HG03457 (cell line): ENCODE data around the gene ATP9A.
"Not testable (repeated sequence)": the region's sequence is repeated elsewhere in the genome, so short reads cannot be mapped to it uniquely, and the experiment has no call there.

ENCODE experiments used
- ATAC-seq: cut with Tn5 transposase; IDR thresholded peaks from one replicate; pipeline ENCODE4 v1.9.1; 2021; ENCODE audit warnings: moderate number of reproducible peaks; ENCODE audit not compliant: unreplicated experiment

The ATP9A gene

GRCh38 chr20:51581571-51581970, 186.6 kb downstream of the ATP9A start:
- no peak for ATAC-seq

- ATAC-seq: no peak
Measured at GRCh38 chr20:51579137-51579536, 189.1 kb downstream of the ATP9A start.

GRCh38 chr20:51578145-51578459, 190.1 kb downstream of the ATP9A start:
- ATAC-seq: no peak

- no peak for ATAC-seq
Measured at GRCh38 chr20:51577432-51578144, 190.6 kb downstream of the ATP9A start.

- no peak for ATAC-seq
Measured at GRCh38 chr20:51575486-51575885, 192.7 kb downstream of the ATP9A start.

- ATAC-seq: no peak
Measured at GRCh38 chr20:51574248-51575033, 193.7 kb downstream of the ATP9A start.

- no peak for ATAC-seq
Measured at GRCh38 chr20:51573576-51574243, 194.5 kb downstream of the ATP9A start.

GRCh38 chr20:51571460-51571794, 196.8 kb downstream of the ATP9A start:
- ATAC-seq: no peak

- ATAC-seq: no peak
Measured at GRCh38 chr20:51570739-51571459, 197.3 kb downstream of the ATP9A start.

- ATAC-seq: no peak
Measured at GRCh38 chr20:51569815-51570738, 198.1 kb downstream of the ATP9A start.

- ATAC-seq: not testable (repeated sequence)
Measured at GRCh38 chr20:51568533-51568932, 199.7 kb downstream of the ATP9A start.

- no peak for ATAC-seq
Measured at GRCh38 chr20:51567622-51568021, 200.6 kb downstream of the ATP9A start.

- no peak for ATAC-seq
Measured at GRCh38 chr20:51566594-51566993, 201.6 kb downstream of the ATP9A start.

- ATAC-seq: no peak
Measured at GRCh38 chr20:51565298-51566144, 202.7 kb downstream of the ATP9A start.

- ATAC-seq: no peak
Measured at GRCh38 chr20:51563486-51564332, 204.5 kb downstream of the ATP9A start.

- no peak for ATAC-seq
Measured at GRCh38 chr20:51563174-51563485, 205.1 kb downstream of the ATP9A start.

- ATAC-seq: no peak
Measured at GRCh38 chr20:51562332-51563173, 205.6 kb downstream of the ATP9A start.

GRCh38 chr20:51562027-51562331, 206.2 kb downstream of the ATP9A start:
- ATAC-seq: no peak
